Activated T-cell treated with anti-CD3 and anti-CD28 coated beads, Interleukin-2, amount 50 U/mL, for 4 hours (primary cell): ENCODE data around the gene GRM4. TPM values are rescaled to one million over a fixed set of nuclear protein-coding genes. Genes with fewer than 3 reads are reported as not detected.
A peak's percentile ranks its signal among the peaks of the same experiment; 100 is the strongest.

ENCODE experiments used
- ATAC-seq, 2 donors: fragments of 200-7000 bp; cut with Tn5 transposase; one replicate each; pipeline ENCODE4 v1.10.0; 2021
- DNase-seq: peaks from one replicate; pipeline ENCODE4 v3.0.0-alpha.2; 2020
- H3K27me3 Mint-ChIP-seq: one replicate; pipeline ENCODE4 v1.8.0; 2021; ENCODE audit warnings: low read depth, mixed read lengths
- H3K36me3 Mint-ChIP-seq: one replicate; pipeline ENCODE4 v1.8.0; 2022; ENCODE audit warnings: mixed read lengths; ENCODE audit not compliant: insufficient read depth
- H3K4me1 Mint-ChIP-seq: one replicate; pipeline ENCODE4 v1.8.0; 2021; ENCODE audit warnings: low read depth, mixed read lengths
- H3K4me3 Mint-ChIP-seq: one replicate; pipeline ENCODE4 v1.8.0; 2021; ENCODE audit warnings: mild to moderate bottlenecking, moderate library complexity, mixed read lengths
- H3K9me3 Mint-ChIP-seq: one replicate; pipeline ENCODE4 v1.8.0; 2021; ENCODE audit warnings: mixed read lengths
- total RNA-seq, 3 donors: library from RNA; stranded (reverse); gene quantifications; one replicate each; pipeline ENCODE4 v1.2.1, GENCODE V29; 2021

The GRM4 gene
- total RNA-seq, 3 donors from 2014 or later = 0.25 to 0.29 TPM; not detected in 1

DNA sequence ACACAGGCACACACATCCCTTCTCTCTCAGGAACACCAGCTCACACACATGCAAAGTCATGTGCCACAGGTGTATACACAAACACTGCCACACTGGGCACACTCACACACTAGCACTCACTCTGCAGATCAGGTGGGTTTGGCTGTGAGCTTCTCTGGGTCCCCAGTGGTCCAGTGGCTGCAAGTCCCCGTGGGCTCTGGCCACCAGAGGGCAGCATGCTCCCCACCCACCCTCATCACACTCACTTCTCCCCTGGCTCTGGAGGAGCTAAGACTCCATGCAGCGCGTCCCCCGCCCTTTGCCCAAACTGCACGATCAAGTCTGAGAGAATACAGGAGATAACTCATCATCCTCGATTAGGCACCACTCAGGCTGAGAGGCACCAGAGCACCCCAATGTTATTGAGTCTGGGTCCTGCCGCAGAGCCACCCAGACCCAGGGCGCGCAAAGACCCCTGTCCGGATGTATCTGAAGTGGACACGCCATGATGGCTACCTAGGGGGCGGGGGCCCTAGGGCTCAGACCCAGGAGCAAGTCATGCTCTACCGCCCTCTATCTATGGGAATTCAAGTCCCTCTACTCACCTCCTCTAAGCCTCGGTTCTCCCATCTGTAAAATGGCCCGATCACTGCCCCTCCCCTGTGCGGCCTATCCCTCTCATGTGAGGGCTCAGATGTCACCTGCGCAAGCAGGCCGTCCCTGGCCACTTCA, 90.5 kb downstream of the GRM4 start:
- ATAC-seq = peak; percentile 83 to 86
- Mint-ChIP-seq H3K4me1 (no peaks in the 10 kb centered on the region), H3K36me3 (no peaks in the 10 kb centered on the region), H3K27me3 (peaks cover 4% of the 10 kb centered on the region), H3K9me3 (no peaks in the 10 kb centered on the region), H3K4me3 (no peak overlapping the region)
- DNase-seq = peak; percentile 56

DNA sequence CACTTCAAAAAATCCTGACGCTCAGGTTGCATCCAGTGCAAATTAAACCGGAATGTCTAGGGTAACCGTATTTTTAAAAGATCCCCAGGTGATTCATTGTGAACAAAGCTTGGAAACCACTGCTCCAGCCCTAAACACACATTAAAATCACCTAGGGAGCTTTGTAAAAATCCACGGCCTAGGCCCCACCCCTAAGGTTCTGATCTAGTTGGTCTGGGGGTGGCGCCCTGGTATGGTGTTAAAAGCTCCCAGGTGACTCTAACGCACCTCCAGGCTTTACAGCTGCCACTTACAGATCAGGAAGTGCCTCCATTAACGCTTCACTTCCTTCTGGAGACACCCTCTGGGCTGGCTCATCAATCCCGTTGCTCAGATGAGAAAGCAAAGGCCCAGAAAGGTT, 92.2 kb downstream of the GRM4 start:
- H3K36me3 Mint-ChIP-seq = no peaks in the 10 kb centered on the region
- H3K9me3 Mint-ChIP-seq = no peaks in the 10 kb centered on the region
- no peak for DNase-seq
- ATAC-seq = no peak
- H3K4me1 Mint-ChIP-seq = no peaks in the 10 kb centered on the region
- H3K27me3 Mint-ChIP-seq = peaks cover 4% of the 10 kb centered on the region
- H3K4me3 Mint-ChIP-seq = no peak overlapping the region

DNA sequence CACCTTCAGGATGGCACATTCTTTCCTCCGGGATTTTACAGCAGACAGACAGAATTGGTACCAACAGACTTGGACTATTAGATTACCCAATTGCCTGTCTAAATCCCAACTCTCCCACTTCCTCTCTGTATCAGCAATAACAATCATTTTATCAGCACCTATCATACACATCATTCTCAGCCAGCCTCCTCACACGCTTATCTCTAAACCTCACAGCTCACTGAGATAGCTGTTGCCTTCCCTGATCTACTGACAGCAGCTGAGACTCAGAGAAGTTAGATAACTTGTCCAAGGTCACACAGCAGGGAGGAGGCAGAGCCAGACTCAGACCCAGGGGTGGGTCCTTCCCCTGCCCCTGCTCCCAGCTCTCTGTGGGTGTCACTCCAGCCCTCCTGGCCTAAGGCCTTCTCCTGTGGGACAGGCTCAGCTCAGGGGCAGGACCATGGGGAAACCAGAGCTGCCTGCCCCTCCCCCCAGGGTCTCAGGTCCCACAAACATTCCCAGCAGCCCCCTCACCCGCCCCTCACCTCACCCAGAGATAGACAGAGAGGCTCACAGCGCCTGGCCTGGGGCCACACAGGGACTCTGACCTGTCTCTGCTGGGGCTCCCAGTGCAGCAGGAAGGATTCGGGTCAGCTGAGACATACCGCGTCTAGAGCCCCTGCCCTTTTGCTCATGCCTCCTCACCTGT, 92.8 kb downstream of the GRM4 start:
- peaks cover 4% of the 10 kb centered on the region for H3K27me3 Mint-ChIP-seq
- no peaks in the 10 kb centered on the region for H3K9me3 Mint-ChIP-seq
- ATAC-seq (no peak), DNase-seq (no peak)
- no peak overlapping the region for H3K4me3 Mint-ChIP-seq
- H3K36me3 Mint-ChIP-seq = no peaks in the 10 kb centered on the region
- no peaks in the 10 kb centered on the region for H3K4me1 Mint-ChIP-seq

DNA sequence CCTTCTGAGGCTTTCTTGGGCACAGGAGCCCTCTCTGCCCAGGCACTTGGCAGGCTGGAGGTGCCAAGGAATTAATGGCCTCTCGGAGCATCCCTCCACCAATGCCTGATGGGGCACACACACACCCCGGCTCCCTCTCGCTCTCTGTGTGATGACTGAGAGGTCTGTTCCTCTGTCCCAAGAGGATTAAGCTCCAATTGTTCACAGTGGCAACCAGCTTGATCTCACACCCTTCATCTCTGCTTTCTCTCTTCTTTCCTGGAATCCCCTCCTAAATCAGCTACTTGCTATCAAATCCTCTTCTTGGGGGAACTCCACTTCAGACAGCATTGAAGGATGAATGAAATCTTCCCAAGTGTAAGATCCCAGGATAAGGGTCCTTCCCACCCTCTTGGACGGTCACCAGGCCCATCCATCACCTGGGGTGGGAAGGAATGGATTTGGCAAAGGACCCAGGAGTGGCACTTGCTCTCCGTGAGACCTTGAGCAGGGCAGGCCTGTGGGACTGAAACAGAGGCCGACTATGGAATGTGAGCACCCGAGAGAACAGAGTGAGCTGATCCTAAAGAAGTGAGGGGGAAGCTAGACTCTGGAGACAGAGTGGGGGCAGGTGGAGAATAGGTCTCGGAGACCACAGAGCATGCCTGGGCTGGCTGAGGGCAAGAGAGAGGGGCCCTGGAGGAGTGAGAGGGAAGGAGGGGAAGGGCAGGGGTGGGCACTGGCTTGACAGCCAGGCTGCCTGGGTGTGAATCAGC, 93.6 kb downstream of the GRM4 start:
- no peak for ATAC-seq
- Mint-ChIP-seq H3K4me1 (no peaks in the 10 kb centered on the region), H3K36me3 (no peaks in the 10 kb centered on the region), H3K27me3 (peaks cover 4% of the 10 kb centered on the region), H3K9me3 (no peaks in the 10 kb centered on the region), H3K4me3 (no peak overlapping the region)
- DNase-seq = no peak

DNA sequence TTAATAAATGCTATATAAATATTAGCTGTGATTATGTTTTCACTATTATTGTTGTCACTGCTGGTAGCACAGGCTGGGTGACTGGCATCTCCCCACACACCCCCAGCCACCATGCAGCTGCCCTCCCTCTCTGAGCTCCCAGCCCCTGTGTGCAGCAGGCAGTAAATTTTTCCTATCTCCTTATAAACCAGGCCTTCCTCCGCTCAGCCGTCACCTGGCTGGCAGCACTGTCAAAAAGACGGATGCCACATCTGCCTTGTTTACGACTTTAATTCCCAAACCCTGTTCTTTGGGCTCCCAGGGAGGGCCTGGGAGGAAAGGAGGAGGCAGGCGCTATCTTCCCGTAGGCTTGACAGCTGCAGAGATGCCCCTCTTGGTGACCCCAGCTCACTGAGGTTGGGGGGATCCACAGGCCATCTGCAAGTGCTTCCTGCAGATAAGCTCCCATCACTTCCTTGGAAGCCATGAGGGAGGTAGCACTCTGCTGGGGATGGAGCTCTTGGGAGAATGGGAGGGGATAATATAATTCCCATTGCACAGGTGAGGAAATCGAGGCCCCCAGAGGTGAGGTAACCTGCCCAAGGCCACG, 94.5 kb downstream of the GRM4 start:
- ATAC-seq = no peak
- H3K4me1 Mint-ChIP-seq = no peaks in the 10 kb centered on the region
- DNase-seq = no peak

DNA sequence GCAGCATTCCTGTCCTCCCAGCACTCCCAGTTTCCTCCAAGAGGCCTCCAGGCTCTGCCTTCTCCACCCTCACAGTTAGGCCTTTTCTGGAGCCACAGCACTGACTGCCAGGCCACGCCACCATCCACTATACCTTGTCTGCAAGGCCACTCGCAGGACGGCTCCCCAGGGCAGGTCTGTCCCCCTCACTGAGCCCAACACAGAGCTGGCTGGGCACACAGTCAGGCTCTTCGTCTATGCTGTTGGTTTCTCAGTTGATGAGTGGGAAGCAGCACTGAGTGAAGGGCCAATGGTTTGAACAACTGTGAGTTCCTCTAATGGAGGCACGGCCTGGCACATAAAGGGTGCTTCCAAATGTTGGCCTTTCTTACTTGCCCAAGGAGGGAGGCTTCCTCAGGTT, 95.2 kb downstream of the GRM4 start:
- Mint-ChIP-seq H3K36me3 (no peaks in the 10 kb centered on the region), H3K4me1 (peaks cover 3% of the 10 kb centered on the region), H3K4me3 (no peak overlapping the region), H3K9me3 (no peaks in the 10 kb centered on the region), H3K27me3 (peaks cover 6% of the 10 kb centered on the region)
- DNase-seq (no peak), ATAC-seq (no peak)

More for the DNA sequence above, 94.5 kb downstream of the GRM4 start:
- H3K36me3 Mint-ChIP-seq = no peaks in the 10 kb centered on the region
- peaks cover 4% of the 10 kb centered on the region for H3K27me3 Mint-ChIP-seq
- no peak overlapping the region for H3K4me3 Mint-ChIP-seq
- H3K9me3 Mint-ChIP-seq = no peaks in the 10 kb centered on the region

DNA sequence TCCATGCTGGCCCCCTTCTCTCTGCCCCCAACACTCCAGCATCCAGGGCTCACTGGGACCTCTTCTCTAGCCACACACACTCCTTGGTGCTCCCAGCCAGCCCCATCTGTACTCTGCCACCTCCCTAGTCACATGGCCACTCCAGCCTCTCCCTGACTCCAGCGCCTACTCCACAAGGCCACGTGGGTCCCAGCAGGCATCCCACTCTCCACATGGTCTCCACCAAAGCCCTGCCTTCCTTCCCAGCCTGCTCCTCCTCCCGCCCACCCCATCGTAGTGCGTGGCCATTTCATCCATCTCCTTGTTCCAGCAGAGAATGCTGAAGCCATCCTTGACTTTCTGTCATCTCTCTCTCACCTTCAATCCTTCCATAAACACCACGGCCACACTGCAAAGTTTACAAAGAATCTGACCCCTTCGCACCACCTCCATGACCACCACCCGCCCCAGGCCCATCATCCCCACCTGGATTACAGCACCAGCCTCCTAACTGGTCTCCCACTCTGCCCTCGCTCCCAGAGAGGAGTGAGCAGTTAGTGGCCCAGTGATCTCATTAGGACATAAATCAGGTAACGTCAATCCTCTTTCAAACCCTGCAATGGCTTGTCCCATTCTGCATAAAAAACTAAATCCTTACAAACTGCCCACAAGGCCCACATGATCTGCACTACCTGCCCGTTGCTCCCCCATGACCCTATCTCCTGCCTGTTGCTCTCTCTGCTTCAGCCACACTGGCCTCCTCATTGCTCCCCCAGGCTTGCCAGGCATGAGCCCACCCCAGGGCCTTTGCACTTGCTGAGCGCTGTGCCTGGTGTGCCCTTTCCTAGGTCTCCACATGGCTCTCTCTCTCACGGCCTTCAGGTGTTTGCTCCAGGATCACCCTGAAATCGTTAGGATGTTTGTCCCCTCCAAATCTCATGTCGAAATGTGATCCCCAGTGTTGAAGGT, 96.2 kb downstream of the GRM4 start:
- Mint-ChIP-seq H3K36me3 (no peaks in the 10 kb centered on the region), H3K27me3 (peaks cover 6% of the 10 kb centered on the region), H3K4me3 (no peak overlapping the region), H3K9me3 (no peaks in the 10 kb centered on the region), H3K4me1 (peaks cover 8% of the 10 kb centered on the region)
- no peak for ATAC-seq
- no peak for DNase-seq

DNA sequence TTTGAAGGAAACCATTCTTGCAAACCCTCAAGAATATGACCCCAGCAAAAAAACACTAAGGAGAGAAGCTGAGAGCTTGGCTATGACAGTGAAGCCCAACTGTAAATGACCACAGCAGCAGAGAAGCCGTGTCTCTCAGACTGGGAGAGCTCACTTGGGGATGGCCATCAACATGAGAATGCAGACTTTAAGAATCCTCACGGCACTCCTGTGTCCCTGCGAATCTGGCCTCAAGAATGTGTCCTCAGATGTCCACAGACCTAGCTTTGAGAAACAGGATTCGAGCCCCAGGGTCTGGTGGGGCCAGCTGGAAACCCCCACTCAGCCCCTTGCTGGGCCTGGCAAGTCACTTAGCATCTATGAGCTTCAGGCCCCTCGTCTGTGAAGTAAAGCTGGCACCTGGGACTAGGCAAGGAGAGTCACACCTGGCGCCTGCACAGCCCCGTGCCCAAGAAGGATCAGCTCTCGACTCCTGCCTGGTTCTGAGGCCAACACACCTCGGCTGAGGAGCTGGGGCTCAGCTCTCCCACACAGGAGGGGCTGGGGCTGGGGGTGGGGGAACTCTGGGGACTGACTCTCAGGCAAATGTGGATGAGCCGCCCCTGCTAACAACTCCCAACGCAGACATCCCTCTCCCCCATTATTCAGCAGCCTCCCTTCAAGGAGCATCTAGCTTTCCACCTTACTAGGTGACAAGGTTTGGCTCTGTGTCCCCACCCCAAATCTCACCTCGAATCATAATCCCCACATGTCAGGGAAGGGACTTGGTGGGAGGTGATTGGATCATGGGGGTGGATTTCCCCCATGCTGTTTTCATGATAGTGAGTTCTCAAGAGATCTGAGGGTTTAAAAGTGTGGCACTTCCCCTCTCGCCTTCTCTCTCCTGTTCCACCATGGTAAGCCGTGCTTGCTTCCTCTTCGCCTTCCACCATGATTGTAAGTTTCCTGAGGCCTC, 97.7 kb downstream of the GRM4 start:
- no peak for ATAC-seq
- no peaks in the 10 kb centered on the region for H3K36me3 Mint-ChIP-seq
- peaks cover 6% of the 10 kb centered on the region for H3K27me3 Mint-ChIP-seq
- H3K4me1 Mint-ChIP-seq = peaks cover 12% of the 10 kb centered on the region
- H3K9me3 Mint-ChIP-seq = no peaks in the 10 kb centered on the region
- DNase-seq = no peak
- no peak overlapping the region for H3K4me3 Mint-ChIP-seq

DNA sequence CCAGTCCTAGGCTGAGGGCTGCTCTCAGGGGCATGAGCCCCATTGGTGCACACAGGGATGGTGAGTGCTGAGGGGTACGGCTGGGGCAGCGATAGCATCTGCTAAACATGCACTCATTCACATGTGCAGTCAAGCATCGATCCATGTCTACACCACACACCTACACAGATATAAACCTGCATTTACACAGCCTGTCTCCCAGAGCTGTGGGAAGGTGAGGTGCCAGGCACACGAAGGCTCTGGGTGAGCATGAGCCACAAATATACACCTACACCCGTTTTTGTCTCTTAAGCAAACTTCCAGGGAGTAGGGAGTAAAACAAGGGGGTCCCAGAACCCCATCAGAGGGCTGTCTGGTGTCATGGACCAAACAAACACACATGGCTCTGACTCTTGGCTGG, 99.3 kb downstream of the GRM4 start:
- DNase-seq (no peak), ATAC-seq (no peak)
- Mint-ChIP-seq H3K36me3 (no peaks in the 10 kb centered on the region), H3K4me3 (no peak overlapping the region), H3K9me3 (no peaks in the 10 kb centered on the region), H3K4me1 (peaks cover 12% of the 10 kb centered on the region), H3K27me3 (peaks cover 4% of the 10 kb centered on the region)

DNA sequence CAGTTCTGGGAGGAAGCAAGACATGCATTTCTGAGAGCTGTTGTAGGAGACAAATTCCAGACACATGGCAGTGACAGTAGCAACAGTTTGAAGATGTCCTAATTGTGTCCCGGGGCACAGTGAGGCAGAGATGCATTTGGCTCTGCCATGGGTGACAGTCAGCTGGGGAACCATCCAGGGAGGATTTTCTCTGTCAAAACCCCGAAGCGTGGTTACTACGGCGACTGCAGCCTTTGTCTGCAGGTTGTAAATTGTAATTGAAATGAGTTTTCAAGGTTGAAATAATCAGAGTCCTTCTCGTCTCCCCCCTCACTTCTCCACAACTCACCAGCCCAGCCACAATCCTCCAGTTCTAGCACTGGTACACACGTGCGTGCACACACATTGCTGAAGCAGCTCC, 100.1 kb downstream of the GRM4 start:
- H3K9me3 Mint-ChIP-seq = no peaks in the 10 kb centered on the region
- H3K4me1 Mint-ChIP-seq = peaks cover 12% of the 10 kb centered on the region
- H3K4me3 Mint-ChIP-seq = no peak overlapping the region

DNA sequence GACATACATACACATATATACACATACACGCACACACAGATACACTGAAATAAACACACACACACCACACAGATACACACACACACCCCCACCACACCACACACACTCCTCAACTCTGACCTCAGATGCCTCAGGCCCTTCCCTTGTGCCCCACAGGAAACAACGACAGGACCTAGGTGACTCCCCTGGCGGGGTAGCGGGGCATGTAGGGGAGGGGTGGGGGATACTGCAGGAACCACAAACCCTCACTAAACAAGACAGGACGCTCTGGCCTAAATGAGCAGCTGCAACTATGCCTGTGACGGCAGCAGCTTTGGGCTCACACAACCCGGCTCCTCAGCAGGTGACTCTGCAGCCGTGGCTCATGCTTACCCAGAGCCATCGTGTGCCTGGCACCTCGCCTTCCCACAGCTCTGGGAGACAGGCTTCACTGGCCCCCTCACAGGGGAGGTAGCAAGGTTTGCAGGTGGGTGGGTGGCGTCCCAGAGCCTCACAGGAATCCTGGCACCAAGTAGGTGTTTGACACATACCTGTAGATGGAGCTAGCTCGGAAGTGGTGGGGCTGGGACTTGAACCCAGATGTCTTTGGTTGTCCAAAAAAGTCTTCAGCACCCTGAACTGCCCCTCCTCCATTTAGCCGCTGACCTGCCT, 100.8 kb downstream of the GRM4 start:
- Mint-ChIP-seq H3K27me3 (peaks cover 2% of the 10 kb centered on the region), H3K36me3 (no peaks in the 10 kb centered on the region), H3K9me3 (no peaks in the 10 kb centered on the region), H3K4me3 (no peak overlapping the region), H3K4me1 (peaks cover 12% of the 10 kb centered on the region)
- ATAC-seq (peak; percentile 41 to 59), DNase-seq (no peak)

More for the DNA sequence above, 100.1 kb downstream of the GRM4 start:
- no peak for ATAC-seq
- H3K27me3 Mint-ChIP-seq = peaks cover 4% of the 10 kb centered on the region
- H3K36me3 Mint-ChIP-seq = no peaks in the 10 kb centered on the region
- DNase-seq = no peak

DNA sequence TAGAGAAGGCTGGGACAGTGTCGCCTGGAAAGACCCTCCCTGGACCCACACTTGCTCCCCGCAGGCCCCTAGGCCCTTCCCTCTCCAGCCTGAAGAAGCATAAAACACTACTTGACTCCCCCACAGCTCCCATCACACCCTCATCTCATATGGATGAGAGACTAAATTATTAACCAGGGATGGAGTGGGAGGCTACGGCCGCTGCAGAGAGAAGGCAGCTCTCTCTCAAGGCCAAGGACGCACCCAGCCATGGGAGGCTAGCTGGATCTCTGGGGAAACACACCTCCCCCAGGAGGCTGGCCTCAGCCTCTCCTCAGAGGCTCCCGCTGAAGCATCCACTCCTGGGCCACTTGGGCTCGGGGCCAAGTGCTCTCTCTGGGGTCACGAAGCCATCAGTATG, 102.5 kb downstream of the GRM4 start:
- Mint-ChIP-seq H3K9me3 (no peaks in the 10 kb centered on the region), H3K4me3 (no peak overlapping the region), H3K4me1 (peaks cover 12% of the 10 kb centered on the region), H3K36me3 (no peaks in the 10 kb centered on the region), H3K27me3 (peaks cover 2% of the 10 kb centered on the region)
- DNase-seq = no peak
- no peak for ATAC-seq
